Measurements from ENCODE around the gene SLC25A45.

SLC25A45 gene

DNA sequence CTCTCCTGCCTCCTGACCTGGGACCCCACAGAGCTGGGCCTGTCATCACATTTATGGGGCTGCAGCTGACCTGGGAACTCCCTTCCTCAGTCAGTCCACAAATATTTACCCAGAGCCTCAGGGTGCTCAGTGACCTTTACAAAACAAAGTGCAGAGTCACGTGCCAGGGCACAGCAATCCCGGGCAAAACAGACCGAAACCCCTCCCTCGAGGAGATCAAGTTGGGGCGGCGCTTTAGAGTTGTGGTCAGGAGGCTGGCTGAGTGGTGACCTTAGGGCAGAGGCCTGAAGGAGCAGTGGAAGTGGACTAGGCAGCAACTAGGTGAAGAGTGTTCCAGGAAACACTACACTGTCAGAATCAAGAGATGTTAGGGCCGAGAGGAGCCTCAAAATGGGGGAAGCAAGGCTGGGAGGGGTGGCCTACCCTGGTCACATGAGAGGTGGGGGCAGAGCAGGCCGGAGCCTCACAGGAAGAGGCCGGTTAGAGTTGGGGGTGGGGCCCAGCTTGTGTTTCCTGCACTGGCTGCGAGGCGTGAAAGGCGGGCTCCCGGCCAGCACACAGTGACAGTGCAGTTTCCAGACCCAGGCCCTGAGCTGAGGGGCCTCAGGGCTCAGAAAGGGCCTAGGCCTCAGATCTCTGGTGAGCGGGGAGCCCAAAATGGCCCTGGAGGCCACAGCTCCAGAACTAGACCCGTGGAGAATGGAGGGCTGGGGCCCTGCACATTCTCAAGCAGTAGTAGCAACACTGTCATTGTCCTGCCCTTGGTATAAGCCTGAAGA is 36.4 kb upstream of the SLC25A45 start:
- Histone ChIP-seq H3F3A (ENCODE audit: insufficient read depth, low read length) (peaks cover 68% of the 10 kb centered on the region), H3K27me3 (replicated peaks; ENCODE audit: insufficient read depth, low read length) (no peaks in the 10 kb centered on the region), H3K9ac (ENCODE audit: low read length) (peak overlapping the region; percentile 100), H3K79me2 (ENCODE audit: low read length) (peaks cover 47% of the 10 kb centered on the region), H3K4me2 (ENCODE audit: low read depth, low read length) (peak overlapping the region; percentile 99), H3K27ac (ENCODE audit: low read length) (peak overlapping the region; percentile 100), H3K4me3 (ENCODE audit: low read length) (peak overlapping the region; percentile 75), H4K20me1 (ENCODE audit: insufficient read depth, low read length) (peaks cover 11% of the 10 kb centered on the region), H3K9me2 (replicated peaks; ENCODE audit: insufficient read depth, low read length) (no peaks in the 10 kb centered on the region), H3K36me3 (replicated peaks; ENCODE audit: insufficient read depth, low read length) (no peaks in the 10 kb centered on the region), H3K9me3 (replicated peaks; ENCODE audit: insufficient read depth, low read length) (no peaks in the 10 kb centered on the region), H2AFZ (ENCODE audit: low read length) (no peak overlapping the region), H3K4me1 (ENCODE audit: low read length) (peaks cover 32% of the 10 kb centered on the region)
- TF ChIP-seq EZH2 (optimal IDR thresholded peaks at IDR 0.05; ENCODE audit: low read depth, low read length) (no peak), EZH2phosphoT487 (IDR thresholded peaks at IDR 0.05; ENCODE audit: low read length) (no peak)
- TF ChIP-seq, protein P1, sequence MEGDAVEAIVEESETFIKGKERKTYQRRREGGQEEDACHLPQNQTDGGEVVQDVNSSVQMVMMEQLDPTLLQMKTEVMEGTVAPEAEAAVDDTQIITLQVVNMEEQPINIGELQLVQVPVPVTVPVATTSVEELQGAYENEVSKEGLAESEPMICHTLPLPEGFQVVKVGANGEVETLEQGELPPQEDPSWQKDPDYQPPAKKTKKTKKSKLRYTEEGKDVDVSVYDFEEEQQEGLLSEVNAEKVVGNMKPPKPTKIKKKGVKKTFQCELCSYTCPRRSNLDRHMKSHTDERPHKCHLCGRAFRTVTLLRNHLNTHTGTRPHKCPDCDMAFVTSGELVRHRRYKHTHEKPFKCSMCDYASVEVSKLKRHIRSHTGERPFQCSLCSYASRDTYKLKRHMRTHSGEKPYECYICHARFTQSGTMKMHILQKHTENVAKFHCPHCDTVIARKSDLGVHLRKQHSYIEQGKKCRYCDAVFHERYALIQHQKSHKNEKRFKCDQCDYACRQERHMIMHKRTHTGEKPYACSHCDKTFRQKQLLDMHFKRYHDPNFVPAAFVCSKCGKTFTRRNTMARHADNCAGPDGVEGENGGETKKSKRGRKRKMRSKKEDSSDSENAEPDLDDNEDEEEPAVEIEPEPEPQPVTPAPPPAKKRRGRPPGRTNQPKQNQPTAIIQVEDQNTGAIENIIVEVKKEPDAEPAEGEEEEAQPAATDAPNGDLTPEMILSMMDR (IDR thresholded peaks at IDR 0.05; ENCODE audit: low read length), result no peak
- DNase-seq, result peak; percentile 98

DNA sequence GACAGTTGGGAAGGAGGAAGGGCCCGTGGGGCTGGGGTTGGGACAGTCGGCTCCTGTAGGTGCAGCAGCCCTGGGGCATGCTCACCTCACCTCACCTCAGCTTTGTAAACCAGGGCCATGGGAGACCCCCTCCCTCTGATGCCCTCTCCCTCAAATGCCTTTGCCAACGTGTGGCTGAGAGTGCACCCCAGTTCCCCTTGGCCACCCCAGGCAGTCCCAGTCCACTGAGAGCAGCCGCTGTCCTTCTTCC is 35.9 kb upstream of the SLC25A45 start:
- H3F3A ChIP-seq (ENCODE audit: insufficient read depth, low read length), result peaks cover 63% of the 10 kb centered on the region

DNA sequence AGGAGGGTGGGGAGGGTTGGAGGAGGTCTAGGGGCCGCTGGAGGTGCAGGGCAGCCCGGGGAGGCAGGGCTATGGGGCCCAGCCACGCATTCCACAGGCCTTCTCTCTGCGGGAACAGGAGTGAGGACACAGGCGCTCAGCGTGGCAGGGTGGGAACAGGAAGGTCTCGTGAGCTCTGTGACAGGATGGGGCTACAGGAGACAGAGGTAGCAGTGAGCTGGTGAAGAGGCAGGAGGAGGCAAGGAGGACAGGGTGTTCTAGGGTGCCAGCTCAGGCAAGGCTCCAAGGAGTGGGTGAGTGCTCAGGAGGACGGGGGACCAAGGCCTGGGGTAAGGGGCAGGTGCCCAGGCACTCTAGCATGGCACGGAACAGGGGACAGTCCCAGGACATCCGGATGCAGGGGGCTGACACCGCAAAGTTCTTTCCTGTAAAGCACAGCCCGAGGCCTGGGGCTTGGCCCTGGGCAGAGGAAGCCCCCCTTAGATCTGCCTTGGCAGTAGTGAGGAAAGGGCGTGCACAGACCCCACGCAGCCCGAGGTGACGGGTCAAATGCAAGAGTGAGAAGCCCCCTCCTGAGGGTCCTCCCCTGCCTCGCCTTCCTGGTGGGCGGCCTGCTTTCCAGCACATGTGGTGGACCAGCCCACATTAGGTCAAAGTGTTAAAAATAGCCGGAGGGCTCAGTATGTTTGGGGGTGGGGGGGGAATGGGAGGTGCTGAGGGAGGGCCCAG is 35.4 kb upstream of the SLC25A45 start:
- Histone ChIP-seq H3K9me3 (replicated peaks; ENCODE audit: insufficient read depth, low read length) (no peaks in the 10 kb centered on the region), H3K4me3 (ENCODE audit: low read length) (peak overlapping the region; percentile 75), H3K27ac (ENCODE audit: low read length) (peak overlapping the region; percentile 100), H3K27me3 (replicated peaks; ENCODE audit: insufficient read depth, low read length) (no peaks in the 10 kb centered on the region), H3F3A (ENCODE audit: insufficient read depth, low read length) (peaks cover 58% of the 10 kb centered on the region), H3K4me2 (ENCODE audit: low read depth, low read length) (peak overlapping the region; percentile 99), H3K4me1 (ENCODE audit: low read length) (peaks cover 32% of the 10 kb centered on the region), H2AFZ (ENCODE audit: low read length) (no peak overlapping the region), H3K9ac (ENCODE audit: low read length) (peak overlapping the region; percentile 100), H3K79me2 (ENCODE audit: low read length) (peaks cover 37% of the 10 kb centered on the region), H3K9me2 (replicated peaks; ENCODE audit: insufficient read depth, low read length) (no peaks in the 10 kb centered on the region), H3K36me3 (replicated peaks; ENCODE audit: insufficient read depth, low read length) (no peaks in the 10 kb centered on the region), H4K20me1 (ENCODE audit: insufficient read depth, low read length) (peaks cover under 1% of the 10 kb centered on the region; the same call in 1 of the 2 replicates)
- no peak for DNase-seq
- TF ChIP-seq EZH2 (optimal IDR thresholded peaks at IDR 0.05; ENCODE audit: low read depth, low read length), result no peak
- TF ChIP-seq, protein P1 (IDR thresholded peaks at IDR 0.05; ENCODE audit: low read length), result no peak
- no peak for TF ChIP-seq EZH2phosphoT487 (IDR thresholded peaks at IDR 0.05; ENCODE audit: low read length)

More for the DNA sequence above, 35.9 kb upstream of the SLC25A45 start:
- H3K9me3 ChIP-seq (replicated peaks; ENCODE audit: insufficient read depth, low read length), result no peaks in the 10 kb centered on the region
- TF ChIP-seq EZH2 (optimal IDR thresholded peaks at IDR 0.05; ENCODE audit: low read depth, low read length) (no peak), EZH2phosphoT487 (IDR thresholded peaks at IDR 0.05; ENCODE audit: low read length) (no peak)
- TF ChIP-seq, protein P1 (IDR thresholded peaks at IDR 0.05; ENCODE audit: low read length), result no peak
- no peaks in the 10 kb centered on the region for H3K36me3 ChIP-seq (replicated peaks; ENCODE audit: insufficient read depth, low read length)
- no peaks in the 10 kb centered on the region for H3K9me2 ChIP-seq (replicated peaks; ENCODE audit: insufficient read depth, low read length)
- no peaks in the 10 kb centered on the region for H3K27me3 ChIP-seq (replicated peaks; ENCODE audit: insufficient read depth, low read length)
- H3K79me2 ChIP-seq (ENCODE audit: low read length), result peaks cover 42% of the 10 kb centered on the region
- H3K9ac ChIP-seq (ENCODE audit: low read length), result peak overlapping the region; percentile 100
- DNase-seq, result peak; percentile 73
- H3K27ac ChIP-seq (ENCODE audit: low read length), result peak overlapping the region; percentile 100
- peak overlapping the region; percentile 99 for H3K4me2 ChIP-seq (ENCODE audit: low read depth, low read length)
- no peak overlapping the region for H2AFZ ChIP-seq (ENCODE audit: low read length)
- peaks cover 32% of the 10 kb centered on the region for H3K4me1 ChIP-seq (ENCODE audit: low read length)
- peaks cover 6% of the 10 kb centered on the region for H4K20me1 ChIP-seq (ENCODE audit: insufficient read depth, low read length)
- H3K4me3 ChIP-seq (ENCODE audit: low read length), result peak overlapping the region; percentile 75

All from MM.1S (cell line).